GM21786 (cell line): ENCODE data around the gene TXNDC16.
"Not testable (repeated sequence)": the region's sequence is repeated elsewhere in the genome, so short reads cannot be mapped to it uniquely, and the experiment has no call there.

Experiments
- ATAC-seq: cut with Tn5 transposase; IDR thresholded peaks from one replicate; pipeline ENCODE4 v1.9.1; 2021; ENCODE audit not compliant: unreplicated experiment

Gene TXNDC16

GRCh38 chr14:52545584-52546317, 6.6 kb downstream of the TXNDC16 start:
- no peak for ATAC-seq

GRCh38 chr14:52538623-52539022, 13.7 kb downstream of the TXNDC16 start:
- ATAC-seq = no peak

GRCh38 chr14:52536269-52536668, 16.0 kb downstream of the TXNDC16 start:
- no peak for ATAC-seq

GRCh38 chr14:52531481-52531880, 20.8 kb downstream of the TXNDC16 start:
- ATAC-seq = no peak

- ATAC-seq = no peak
Observed at GRCh38 chr14:52527052-52527451, 25.3 kb downstream of the TXNDC16 start.

GRCh38 chr14:52522581-52523345, 29.5 kb downstream of the TXNDC16 start:
- no peak for ATAC-seq

- ATAC-seq = no peak
Observed at GRCh38 chr14:52522033-52522432, 30.3 kb downstream of the TXNDC16 start.

- ATAC-seq = no peak
Observed at GRCh38 chr14:52514046-52514811, 38.1 kb downstream of the TXNDC16 start.

- no peak for ATAC-seq
Observed at GRCh38 chr14:52513249-52513648, 39.1 kb downstream of the TXNDC16 start.

- ATAC-seq = no peak
Observed at GRCh38 chr14:52494444-52494843, 57.9 kb downstream of the TXNDC16 start.

GRCh38 chr14:52485350-52485960, 66.8 kb downstream of the TXNDC16 start:
- ATAC-seq = no peak

GRCh38 chr14:52481864-52482263, 70.4 kb downstream of the TXNDC16 start:
- no peak for ATAC-seq

- no peak for ATAC-seq
Observed at GRCh38 chr14:52473557-52473956, 78.7 kb downstream of the TXNDC16 start.

GRCh38 chr14:52472728-52473127, 79.6 kb downstream of the TXNDC16 start:
- ATAC-seq = no peak

- ATAC-seq = not testable (repeated sequence)
Observed at GRCh38 chr14:52472251-52472650, 80.1 kb downstream of the TXNDC16 start.

GRCh38 chr14:52467515-52468266, 84.6 kb downstream of the TXNDC16 start:
- no peak for ATAC-seq

- no peak for ATAC-seq
Observed at GRCh38 chr14:52464175-52464574, 88.1 kb downstream of the TXNDC16 start.

- ATAC-seq = no peak
Observed at GRCh38 chr14:52463375-52463774, 88.9 kb downstream of the TXNDC16 start.

- ATAC-seq = no peak
Observed at GRCh38 chr14:52461721-52462120, 90.6 kb downstream of the TXNDC16 start.

GRCh38 chr14:52458721-52459085, 93.6 kb downstream of the TXNDC16 start:
- ATAC-seq = no peak

- ATAC-seq = no peak
Observed at GRCh38 chr14:52457411-52457810, 94.9 kb downstream of the TXNDC16 start.
